ENCODE results near the gene DIRAS2.

DNA sequence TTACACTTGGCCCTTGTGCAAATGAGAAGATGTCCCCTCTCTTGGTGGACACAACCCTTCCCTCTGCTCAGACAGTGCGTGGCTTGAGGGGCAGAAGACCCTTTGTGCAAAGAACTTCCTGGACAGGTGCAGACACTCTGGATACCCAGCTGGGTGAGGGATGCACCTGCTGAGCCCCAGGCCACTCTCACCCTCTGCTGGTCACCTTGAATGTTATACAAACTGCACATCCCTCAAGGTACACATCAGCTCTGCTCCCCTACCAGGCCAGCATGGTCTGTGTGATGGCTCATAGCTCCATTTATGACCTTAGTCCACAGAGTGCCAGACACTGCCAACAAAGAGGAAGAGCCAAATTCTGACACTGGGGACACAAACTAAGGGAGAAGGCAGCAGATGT is 3.1 kb upstream of the DIRAS2 start:
- TF ChIP-seq CTCF (IDR thresholded peaks at IDR 0.05) (no peak), EZH2 (IDR thresholded peaks at IDR 0.05; ENCODE audit: borderline replicate concordance, insufficient read depth, low read depth, low read length, poor library complexity, severe bottlenecking) (no peak)
